Measurements from ENCODE around the gene SH3D19.

GRCh38 chr4:151227731-151228130, 97.7 kb downstream of the SH3D19 start:
- TF ChIP-seq CTCF (IDR thresholded peaks at IDR 0.05) (no peak), POLR2A (IDR thresholded peaks at IDR 0.05) (no peak)

Data from Peyer's patch (tissue), 4 donors.